Left lung (tissue), 10 donors: ENCODE data around the gene TNP2. TPM values are rescaled to one million over a fixed set of nuclear protein-coding genes. Genes with fewer than 3 reads are reported as not detected.

Experiments used
- ATAC-seq: fragments of 200-7000 bp; cut with Tn5 transposase; one replicate; pipeline ENCODE4 v1.9.1; 2020; ENCODE audit warnings: moderate library complexity
- DNase-seq, 4 donors: peaks; one replicate each; pipeline ENCODE4 v3.0.0-alpha.2; 2013 to 2020
- H3K27ac ChIP-seq, 2 donors: fragments of 200-600 bp; sonication (generic) in 1 of 2; one replicate each; pipeline versions ENCODE4 v1.5.0 to v1.8.0; 2020 to 2021
- H3K27me3 ChIP-seq, 2 donors: fragments of 200-600 bp; sonication (generic) in 1 of 2; one replicate each; pipeline versions ENCODE4 v1.5.0 to v1.8.0; 2020 to 2021
- H3K36me3 ChIP-seq, 2 donors: fragments of 200-600 bp; sonication (generic) in 1 of 2; one replicate each; pipeline versions ENCODE4 v1.5.0 to v1.8.0; 2020 to 2021
- H3K4me1 ChIP-seq, 2 donors: fragments of 200-600 bp; one replicate each; pipeline ENCODE4 v1.8.0; 2021
- H3K4me3 ChIP-seq, 2 donors: fragments of 200-600 bp; sonication (generic) in 1 of 2; one replicate each; pipeline versions ENCODE4 v1.5.0 to v1.8.0; 2020 to 2021; ENCODE audit warnings: mild to moderate bottlenecking in 1 of 2
- H3K9me3 ChIP-seq, 2 donors: fragments of 200-600 bp; sonication (generic) in 1 of 2; one replicate each; pipeline versions ENCODE4 v1.5.0 to v1.8.0; 2020 to 2021
- intact Hi-C, 2 donors: fragments of 100-400 bp; cut with DNase I; formaldehyde crosslinking; loops; one replicate each; pipeline versions ENCODE4 v1.11.2 to v1.14.2; 2022
- polyA plus RNA-seq, 6 donors: library from polyadenylated mRNA; unstranded; fragments of 120-200 nt; gene quantifications; one replicate each; pipeline ENCODE4 v1.2.1, GENCODE V29; 2013; ENCODE audit not compliant: insufficient read length in 6 of 6
- total RNA-seq, 2 donors: library from RNA; stranded (reverse); fragmentation: NEBNext Ultra II Directional; extraction: Animal tissue kit (Norgen Biotek cat#: 25700); gene quantifications; one replicate each; pipeline ENCODE4 v1.2.1, GENCODE V29; 2021
- TF ChIP-seq, protein P1 (sequence below), 2 donors: fragments of 200-600 bp; sonication (generic) in 1 of 2; IDR thresholded peaks; one replicate each; pipeline versions ENCODE4 v1.5.0 to v1.8.0; 2021; ENCODE audit warnings: antibody characterized with exemption in 2 of 2
- donor health status: DM: no; HTN: yes; CAD: no.
- donor health status: DM: no; HTN: no; CAD: no.

The TNP2 gene
- total and polyA plus RNA-seq, 8 donors = not detected

DNA sequence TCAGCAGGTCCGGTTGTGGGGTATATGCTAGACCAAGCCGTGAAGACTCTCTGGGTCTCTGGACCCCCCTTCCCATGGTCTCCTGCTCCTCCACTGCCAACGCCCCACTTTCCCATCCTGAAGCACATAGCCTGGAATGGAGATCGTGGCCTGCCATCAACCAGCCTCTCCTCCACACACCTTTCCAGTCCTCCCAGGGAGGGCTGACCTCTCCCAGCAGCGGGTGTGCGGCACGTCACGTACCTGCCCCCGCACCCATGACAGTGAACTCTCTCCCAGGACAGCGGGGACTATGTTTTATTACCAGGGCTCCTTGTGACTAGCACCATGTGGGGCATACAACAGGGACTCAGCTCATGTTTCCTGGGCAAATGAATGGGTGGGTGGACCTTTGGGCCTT is 2.5 kb upstream of the TNP2 start:
- ATAC-seq = no peak
- no peaks in the 10 kb centered on the region for H3K36me3 ChIP-seq
- no peak for DNase-seq
- H3K4me1 ChIP-seq = no peaks in the 10 kb centered on the region
- H3K27ac ChIP-seq = no peak overlapping the region
- TF ChIP-seq, protein P1, sequence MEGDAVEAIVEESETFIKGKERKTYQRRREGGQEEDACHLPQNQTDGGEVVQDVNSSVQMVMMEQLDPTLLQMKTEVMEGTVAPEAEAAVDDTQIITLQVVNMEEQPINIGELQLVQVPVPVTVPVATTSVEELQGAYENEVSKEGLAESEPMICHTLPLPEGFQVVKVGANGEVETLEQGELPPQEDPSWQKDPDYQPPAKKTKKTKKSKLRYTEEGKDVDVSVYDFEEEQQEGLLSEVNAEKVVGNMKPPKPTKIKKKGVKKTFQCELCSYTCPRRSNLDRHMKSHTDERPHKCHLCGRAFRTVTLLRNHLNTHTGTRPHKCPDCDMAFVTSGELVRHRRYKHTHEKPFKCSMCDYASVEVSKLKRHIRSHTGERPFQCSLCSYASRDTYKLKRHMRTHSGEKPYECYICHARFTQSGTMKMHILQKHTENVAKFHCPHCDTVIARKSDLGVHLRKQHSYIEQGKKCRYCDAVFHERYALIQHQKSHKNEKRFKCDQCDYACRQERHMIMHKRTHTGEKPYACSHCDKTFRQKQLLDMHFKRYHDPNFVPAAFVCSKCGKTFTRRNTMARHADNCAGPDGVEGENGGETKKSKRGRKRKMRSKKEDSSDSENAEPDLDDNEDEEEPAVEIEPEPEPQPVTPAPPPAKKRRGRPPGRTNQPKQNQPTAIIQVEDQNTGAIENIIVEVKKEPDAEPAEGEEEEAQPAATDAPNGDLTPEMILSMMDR (IDR thresholded peaks at IDR 0.05) = no peak
- intact Hi-C loops = no loop called here
- H3K4me3 ChIP-seq = no peak overlapping the region
- no peaks in the 10 kb centered on the region for H3K27me3 ChIP-seq
- H3K9me3 ChIP-seq = no peaks in the 10 kb centered on the region

DNA sequence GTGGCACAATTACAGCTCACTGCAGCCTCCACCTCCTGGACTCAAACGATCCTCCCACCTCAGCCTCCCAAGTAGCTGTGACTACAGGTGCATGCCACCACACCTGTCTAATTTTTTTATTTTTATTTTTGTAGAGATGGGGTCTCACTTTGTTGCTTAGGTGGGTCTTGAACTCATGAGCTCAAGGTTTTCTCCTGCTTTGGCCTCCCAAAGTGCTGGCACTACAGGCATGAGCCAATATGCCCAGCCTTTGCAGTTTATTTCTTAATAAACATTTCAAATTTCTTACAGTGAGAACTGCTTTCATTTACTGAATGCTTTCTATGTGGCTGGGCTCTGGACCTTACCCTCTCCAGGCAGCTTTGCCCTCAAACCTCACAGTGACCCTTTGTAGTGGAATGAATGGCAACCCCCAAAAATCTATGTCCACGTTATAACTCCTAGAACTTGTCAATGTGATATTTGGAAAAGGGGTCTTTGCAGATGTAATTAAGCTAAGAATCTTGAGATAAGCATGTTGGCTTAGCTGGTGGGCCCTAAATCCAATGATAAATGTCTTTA is 1.6 kb upstream of the TNP2 start:
- H3K4me1 ChIP-seq = no peaks in the 10 kb centered on the region
- TF ChIP-seq, protein P1 (IDR thresholded peaks at IDR 0.05) = no peak
- intact Hi-C loops = no loop called here
- no peaks in the 10 kb centered on the region for H3K9me3 ChIP-seq
- no peak overlapping the region for H3K27ac ChIP-seq
- ATAC-seq (no peak), DNase-seq (no peak)
- H3K36me3 ChIP-seq = no peaks in the 10 kb centered on the region
- no peaks in the 10 kb centered on the region for H3K27me3 ChIP-seq
- no peak overlapping the region for H3K4me3 ChIP-seq

DNA sequence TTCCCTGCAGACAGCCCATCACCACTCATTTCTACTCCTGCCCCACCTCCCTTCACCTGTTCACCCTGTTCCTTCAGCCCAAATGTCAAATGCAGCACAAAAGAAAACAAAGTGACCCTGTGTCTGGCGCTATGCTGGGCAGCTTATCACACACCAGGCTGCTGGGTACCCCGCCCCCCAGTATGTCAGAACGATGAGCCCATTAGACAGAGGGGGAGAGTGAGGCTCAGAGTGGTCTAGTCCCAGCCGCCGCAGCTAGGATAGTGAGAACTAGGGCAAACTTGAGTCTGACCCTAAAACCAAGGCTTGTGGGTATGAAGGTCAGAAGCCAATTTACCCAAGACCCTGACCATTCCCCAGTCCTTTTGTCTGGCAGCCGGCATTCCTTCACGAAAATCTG is 4.0 kb downstream of the TNP2 start:
- DNase-seq (no peak), ATAC-seq (peak; percentile 8)
- H3K4me3 ChIP-seq = no peak overlapping the region
- H3K27me3 ChIP-seq = no peaks in the 10 kb centered on the region
- H3K9me3 ChIP-seq = no peaks in the 10 kb centered on the region
- peak overlapping the region in 1 of 2 donors; percentile 1 for H3K27ac ChIP-seq
- H3K36me3 ChIP-seq = no peaks in the 10 kb centered on the region
- intact Hi-C loops = no loop called here
- TF ChIP-seq, protein P1 (IDR thresholded peaks at IDR 0.05) = no peak
- H3K4me1 ChIP-seq = peaks cover 0 to 6% of the 10 kb centered on the region in 2 donors

DNA sequence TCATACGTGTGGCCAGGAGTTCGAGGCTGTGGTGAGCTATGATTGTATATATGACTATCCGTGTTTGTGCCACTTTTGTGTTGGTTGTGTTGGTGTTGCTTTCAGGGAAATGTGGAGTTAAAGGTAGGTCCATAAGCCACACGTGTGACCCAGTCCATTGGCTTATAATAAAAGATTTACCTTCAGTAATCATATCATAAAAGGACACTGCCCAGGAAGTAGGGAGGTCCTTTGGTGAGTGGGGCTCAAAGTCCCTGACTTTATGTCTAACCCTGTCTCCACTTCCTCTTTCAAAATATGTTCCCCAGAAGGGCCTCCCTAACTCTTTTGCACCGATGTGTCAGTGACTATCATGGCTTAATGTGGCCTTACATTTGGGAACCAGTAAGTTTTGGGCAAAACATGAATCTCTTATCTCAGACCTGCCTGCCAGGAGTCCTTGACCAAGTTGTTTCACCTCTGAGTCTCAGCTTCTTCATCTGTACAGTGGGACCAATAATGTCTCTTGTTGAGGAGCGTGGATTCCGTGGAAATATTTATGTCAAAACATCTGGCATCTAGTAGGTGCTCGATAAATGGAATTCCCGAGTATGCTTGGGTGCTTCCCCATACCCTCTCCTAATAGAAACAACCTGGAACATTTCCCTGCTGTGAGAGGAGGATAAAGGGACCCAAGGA is 4.8 kb downstream of the TNP2 start:
- DNase-seq (no peak), ATAC-seq (no peak)
- no peak overlapping the region for H3K4me3 ChIP-seq
- intact Hi-C loops = no loop called here
- no peaks in the 10 kb centered on the region for H3K36me3 ChIP-seq
- H3K9me3 ChIP-seq = no peaks in the 10 kb centered on the region
- H3K27me3 ChIP-seq = no peaks in the 10 kb centered on the region
- H3K27ac ChIP-seq = no peak overlapping the region
- TF ChIP-seq, protein P1 (IDR thresholded peaks at IDR 0.05) = no peak
- peaks cover 2 to 8% of the 10 kb centered on the region in 2 donors for H3K4me1 ChIP-seq

DNA sequence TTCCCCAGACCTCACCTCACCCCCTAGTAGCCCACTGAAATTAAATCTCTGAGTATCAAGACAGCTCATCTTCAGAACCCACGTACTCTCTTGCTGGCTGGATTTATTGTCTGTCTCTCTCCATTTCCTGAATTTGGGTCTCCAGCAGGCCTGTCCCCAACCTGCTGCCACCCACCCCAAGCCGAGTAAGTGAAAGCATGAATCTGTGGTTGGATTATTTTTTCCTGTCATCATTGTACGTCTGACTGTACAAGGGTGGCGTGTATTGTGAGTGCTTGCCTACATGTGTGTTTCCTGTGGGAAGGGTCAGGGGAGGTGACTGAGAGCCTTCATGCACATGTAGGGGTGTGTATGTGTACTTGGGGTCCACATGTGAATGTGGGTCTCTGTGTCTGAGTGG is 5.4 kb downstream of the TNP2 start:
- no peak overlapping the region for H3K4me3 ChIP-seq
- no peaks in the 10 kb centered on the region for H3K9me3 ChIP-seq
- DNase-seq (no peak), ATAC-seq (no peak)
- H3K27ac ChIP-seq = no peak overlapping the region
- intact Hi-C loops = no loop called here
- no peaks in the 10 kb centered on the region for H3K36me3 ChIP-seq
- no peaks in the 10 kb centered on the region for H3K27me3 ChIP-seq
- H3K4me1 ChIP-seq = peaks cover 8 to 14% of the 10 kb centered on the region in 2 donors
- TF ChIP-seq, protein P1 (IDR thresholded peaks at IDR 0.05) = no peak
